GM18520 (cell line): Measurements from ENCODE around the gene RHOJ.

Source experiments
- ATAC-seq: cut with Tn5 transposase; IDR thresholded peaks from one replicate; pipeline ENCODE4 v1.9.1; 2021; ENCODE audit not compliant: unreplicated experiment

Gene RHOJ

GRCh38 chr14:63205044-63205575 lies 867 bp downstream of the RHOJ start:
- ATAC-seq = no peak

GRCh38 chr14:63205866-63206265 lies 1.6 kb downstream of the RHOJ start:
- no peak for ATAC-seq

- ATAC-seq = no peak
Observed at GRCh38 chr14:63209160-63209559, 4.9 kb downstream of the RHOJ start.

GRCh38 chr14:63210812-63211211 lies 6.6 kb downstream of the RHOJ start:
- no peak for ATAC-seq

- no peak for ATAC-seq
Observed at GRCh38 chr14:63212209-63212608, 8.0 kb downstream of the RHOJ start.

- no peak for ATAC-seq
Observed at GRCh38 chr14:63212776-63213500, 8.7 kb downstream of the RHOJ start.

- ATAC-seq = no peak
Observed at GRCh38 chr14:63214417-63215196, 10.4 kb downstream of the RHOJ start.

GRCh38 chr14:63220526-63220925 lies 16.3 kb downstream of the RHOJ start:
- no peak for ATAC-seq

- ATAC-seq = no peak
Observed at GRCh38 chr14:63223596-63223995, 19.4 kb downstream of the RHOJ start.

- ATAC-seq = no peak
Observed at GRCh38 chr14:63224196-63224595, 20.0 kb downstream of the RHOJ start.

- no peak for ATAC-seq
Observed at GRCh38 chr14:63228217-63228616, 24.0 kb downstream of the RHOJ start.

- ATAC-seq = no peak
Observed at GRCh38 chr14:63229330-63230059, 25.3 kb downstream of the RHOJ start.

- ATAC-seq = no peak
Observed at GRCh38 chr14:63231766-63232165, 27.5 kb downstream of the RHOJ start.

GRCh38 chr14:63237791-63238190 lies 33.5 kb downstream of the RHOJ start:
- ATAC-seq = no peak

- no peak for ATAC-seq
Observed at GRCh38 chr14:63240221-63240620, 36.0 kb downstream of the RHOJ start.

- no peak for ATAC-seq
Observed at GRCh38 chr14:63241096-63241495, 36.9 kb downstream of the RHOJ start.

GRCh38 chr14:63243646-63244045 lies 39.4 kb downstream of the RHOJ start:
- ATAC-seq = no peak

- no peak for ATAC-seq
Observed at GRCh38 chr14:63245893-63246292, 41.6 kb downstream of the RHOJ start.

GRCh38 chr14:63248211-63248610 lies 44.0 kb downstream of the RHOJ start:
- ATAC-seq = no peak

GRCh38 chr14:63249092-63249491 lies 44.8 kb downstream of the RHOJ start:
- ATAC-seq = no peak

- ATAC-seq = no peak
Observed at GRCh38 chr14:63257299-63257698, 53.1 kb downstream of the RHOJ start.

- no peak for ATAC-seq
Observed at GRCh38 chr14:63262446-63262845, 58.2 kb downstream of the RHOJ start.
